Lung (tissue), 12 donors: Measurements from ENCODE around the gene LMF1. TPM values are rescaled to one million over a fixed set of nuclear protein-coding genes. Genes with fewer than 3 reads are reported as not detected.
"Not testable (repeated sequence)": the region's sequence is repeated elsewhere in the genome, so short reads cannot be mapped to it uniquely, and the experiment has no call there.

Source experiments
- ATAC-seq: fragments of 200-7000 bp; cut with Tn5 transposase; one replicate; pipeline ENCODE4 v1.9.1; 2020; ENCODE audit warnings: moderate number of reproducible peaks; ENCODE audit not compliant: insufficient read depth, low FRiP score
- DNase-seq, 3 donors: peaks; one replicate each; pipeline ENCODE4 v3.0.0-alpha.2; 2013 to 2017
- H3K27ac ChIP-seq, 2 donors: one replicate each; pipeline ENCODE4 v1.5.1; 2013; ENCODE audit warnings: mild to moderate bottlenecking in 2 of 2, moderate library complexity in 2 of 2, control low read depth in 1 of 2, inconsistent platforms in 1 of 2, low read depth in 1 of 2, low read length in 1 of 2
- H3K27me3 ChIP-seq, 3 donors: one replicate each; pipeline ENCODE4 v1.5.1; 2013; ENCODE audit warnings: low read length in 2 of 3; ENCODE audit not compliant: control insufficient read depth in 3 of 3, insufficient read depth in 3 of 3
- H3K36me3 ChIP-seq, 4 donors: one replicate each; pipeline ENCODE4 v1.5.1; 2013; ENCODE audit warnings: low read length in 4 of 4, mild to moderate bottlenecking in 1 of 4, moderate library complexity in 1 of 4; ENCODE audit not compliant: control insufficient read depth in 4 of 4, insufficient read depth in 4 of 4
- H3K4me1 ChIP-seq, 5 donors: one replicate each; pipeline ENCODE4 v1.5.1; 2013; ENCODE audit warnings: low read length in 5 of 5, mild to moderate bottlenecking in 2 of 5, moderate library complexity in 1 of 5; ENCODE audit not compliant: control insufficient read depth in 5 of 5, insufficient read depth in 5 of 5
- H3K4me3 ChIP-seq: one replicate; pipeline ENCODE4 v1.5.1; 2013; ENCODE audit warnings: mild to moderate bottlenecking, control low read depth, moderate library complexity
- H3K9ac ChIP-seq, 2 donors: one replicate each; pipeline ENCODE4 v1.5.1; 2013; ENCODE audit warnings: low read length in 2 of 2, control low read depth in 1 of 2; ENCODE audit not compliant: insufficient read depth in 1 of 2
- H3K9me3 ChIP-seq, 4 donors: one replicate each; pipeline ENCODE4 v1.5.1; 2013; ENCODE audit warnings: low read length in 3 of 4, mild to moderate bottlenecking in 1 of 4, moderate library complexity in 1 of 4; ENCODE audit not compliant: control insufficient read depth in 4 of 4, insufficient read depth in 3 of 4
- WGBS, 2 donors: extraction: QIAGEN DNeasy Blood & Tissue Kit; methylation state at CpG; one replicate each; pipeline ENCODE4 v1.1.7; 2013; 5-methylcytosine and 5-hydroxymethylcytosine counted together
- polyA plus RNA-seq, 2 donors: library from polyadenylated mRNA; stranded (reverse); fragments of 200-250 nt; gene quantifications; one replicate each; pipeline ENCODE4 v1.2.1, GENCODE V29; 2013
- total RNA-seq, 2 donors: library from RNA; depleted of rRNA in 1 of 2; stranded (reverse); fragments of >200 nt in 1 of 2; gene quantifications; one replicate each; pipeline ENCODE4 v1.2.1, GENCODE V29; 2014 to 2021
- TF ChIP-seq, protein P1 (sequence below): IDR thresholded peaks from 2 replicates; pipeline ENCODE4 v1.5.1; 2012; ENCODE audit warnings: mild to moderate bottlenecking; ENCODE audit errors: control extremely low read depth, extremely low read depth
- donor health status: control.
- donor health status: control.
- donor health status: Bipolar disorder and iron deficiency.
- donor health status: healthy.
- donor health status: DM: yes; HTN: yes; CAD: no.

Gene LMF1
- total and polyA plus RNA-seq, 4 donors: 9.1 to 23.7 (median 20.6) TPM

DNA sequence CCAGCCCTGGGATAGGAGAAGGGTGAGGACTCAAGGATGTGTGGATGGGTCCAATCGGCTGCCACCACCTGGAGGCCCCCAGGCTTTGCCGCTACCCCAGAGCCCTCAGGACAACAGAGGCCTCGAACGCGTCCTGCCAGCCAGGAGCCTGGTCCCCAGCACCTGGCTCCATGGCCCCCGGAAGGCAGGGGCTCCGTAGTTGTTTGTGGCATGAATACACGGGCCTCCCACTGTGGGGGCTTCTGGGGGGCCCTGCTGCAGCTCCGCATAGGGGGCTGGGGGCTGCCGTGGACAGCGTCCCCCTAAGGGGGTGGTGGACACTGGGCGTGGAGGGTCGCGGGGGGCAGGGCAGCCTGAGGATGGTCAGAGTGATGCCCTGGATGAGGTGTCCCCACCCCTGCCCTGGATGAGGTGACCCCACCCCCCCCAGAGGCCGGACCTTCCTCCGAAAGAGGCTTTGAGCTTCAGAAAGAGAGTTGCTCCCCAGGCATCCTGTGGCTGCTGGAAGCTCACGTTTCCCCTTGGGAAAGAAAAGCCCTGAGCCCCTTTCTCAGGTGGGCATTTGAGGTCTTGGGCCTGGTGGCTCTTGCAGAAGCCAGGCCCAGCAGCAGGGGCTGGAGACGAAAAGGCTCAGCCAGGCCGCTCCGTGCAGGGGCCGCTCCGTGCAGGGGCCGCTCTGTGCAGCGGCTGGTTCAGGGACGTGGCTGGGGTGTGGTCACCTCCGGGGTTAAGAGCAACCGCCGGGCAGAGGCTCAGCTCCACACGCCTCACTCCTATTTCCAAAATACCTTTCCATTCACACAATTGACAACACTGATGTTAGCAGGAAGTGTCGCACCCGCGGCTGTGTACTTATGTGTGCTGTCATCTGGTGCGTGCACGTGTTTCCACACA is 130.0 kb downstream of the LMF1 start:
- no peak for DNase-seq
- Histone ChIP-seq H3K4me1 (no peaks in the 10 kb centered on the region), H3K9ac (no peak overlapping the region), H3K36me3 (no peaks in the 10 kb centered on the region), H3K27me3 (no peaks in the 10 kb centered on the region), H3K27ac (no peak overlapping the region), H3K9me3 (peaks cover 0 to 9% (median 2%) of the 10 kb centered on the region in 4 donors), H3K4me3 (no peak overlapping the region)
- TF ChIP-seq, protein P1, sequence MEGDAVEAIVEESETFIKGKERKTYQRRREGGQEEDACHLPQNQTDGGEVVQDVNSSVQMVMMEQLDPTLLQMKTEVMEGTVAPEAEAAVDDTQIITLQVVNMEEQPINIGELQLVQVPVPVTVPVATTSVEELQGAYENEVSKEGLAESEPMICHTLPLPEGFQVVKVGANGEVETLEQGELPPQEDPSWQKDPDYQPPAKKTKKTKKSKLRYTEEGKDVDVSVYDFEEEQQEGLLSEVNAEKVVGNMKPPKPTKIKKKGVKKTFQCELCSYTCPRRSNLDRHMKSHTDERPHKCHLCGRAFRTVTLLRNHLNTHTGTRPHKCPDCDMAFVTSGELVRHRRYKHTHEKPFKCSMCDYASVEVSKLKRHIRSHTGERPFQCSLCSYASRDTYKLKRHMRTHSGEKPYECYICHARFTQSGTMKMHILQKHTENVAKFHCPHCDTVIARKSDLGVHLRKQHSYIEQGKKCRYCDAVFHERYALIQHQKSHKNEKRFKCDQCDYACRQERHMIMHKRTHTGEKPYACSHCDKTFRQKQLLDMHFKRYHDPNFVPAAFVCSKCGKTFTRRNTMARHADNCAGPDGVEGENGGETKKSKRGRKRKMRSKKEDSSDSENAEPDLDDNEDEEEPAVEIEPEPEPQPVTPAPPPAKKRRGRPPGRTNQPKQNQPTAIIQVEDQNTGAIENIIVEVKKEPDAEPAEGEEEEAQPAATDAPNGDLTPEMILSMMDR: no peak
- 80 to 85% methylated on average over 34 of the region's 34 CpGs for WGBS, 2 donors
- no peak for ATAC-seq

DNA sequence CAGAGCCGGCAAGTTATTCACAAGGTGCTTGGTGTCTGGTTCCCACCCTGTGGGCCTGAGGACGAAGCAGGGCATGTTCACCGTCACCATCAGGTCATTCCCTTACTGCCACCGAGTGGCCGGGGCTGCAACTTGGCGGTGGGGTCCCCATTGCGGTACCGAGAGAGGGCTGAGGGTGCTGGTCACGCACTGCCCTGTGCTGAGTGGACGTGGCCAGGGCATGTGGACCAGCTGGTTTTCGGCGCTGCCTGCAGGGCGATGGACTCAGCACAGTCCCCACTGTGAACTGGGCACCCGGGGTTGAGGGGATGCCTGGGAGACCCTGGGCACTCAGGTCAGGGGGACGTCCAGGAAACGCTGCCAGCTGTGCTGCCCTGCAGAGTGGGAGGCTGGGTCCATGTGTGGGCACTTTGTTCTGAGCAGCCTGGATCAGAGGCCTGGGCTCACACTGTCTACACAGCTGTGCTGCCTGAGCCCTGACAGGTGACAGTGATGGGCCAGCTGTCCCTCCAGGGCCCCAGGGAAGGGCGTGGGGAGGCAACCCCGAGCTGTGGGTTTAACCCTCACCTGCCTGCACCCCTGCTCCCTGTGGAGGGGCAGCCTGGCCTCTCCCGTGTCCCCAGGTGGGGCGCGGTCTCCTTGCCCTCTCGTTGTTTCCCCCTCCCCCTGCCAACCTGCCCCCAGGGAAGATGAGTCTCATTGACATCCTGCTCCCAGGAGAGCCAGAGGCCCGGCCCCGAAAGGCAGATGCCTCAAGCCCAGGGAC is 131.0 kb downstream of the LMF1 start:
- peaks cover 0 to 9% (median 5%) of the 10 kb centered on the region in 4 donors for H3K9me3 ChIP-seq
- 77 to 87% methylated on average over 22 to 24 of the region's 24 CpGs for WGBS, 2 donors
- ATAC-seq (no peak), DNase-seq (no peak)
- no peaks in the 10 kb centered on the region for H3K27me3 ChIP-seq
- H3K27ac ChIP-seq: no peak overlapping the region
- no peaks in the 10 kb centered on the region for H3K4me1 ChIP-seq
- no peaks in the 10 kb centered on the region for H3K36me3 ChIP-seq
- no peak overlapping the region for H3K9ac ChIP-seq
- TF ChIP-seq, protein P1: no peak
- no peak overlapping the region for H3K4me3 ChIP-seq

DNA sequence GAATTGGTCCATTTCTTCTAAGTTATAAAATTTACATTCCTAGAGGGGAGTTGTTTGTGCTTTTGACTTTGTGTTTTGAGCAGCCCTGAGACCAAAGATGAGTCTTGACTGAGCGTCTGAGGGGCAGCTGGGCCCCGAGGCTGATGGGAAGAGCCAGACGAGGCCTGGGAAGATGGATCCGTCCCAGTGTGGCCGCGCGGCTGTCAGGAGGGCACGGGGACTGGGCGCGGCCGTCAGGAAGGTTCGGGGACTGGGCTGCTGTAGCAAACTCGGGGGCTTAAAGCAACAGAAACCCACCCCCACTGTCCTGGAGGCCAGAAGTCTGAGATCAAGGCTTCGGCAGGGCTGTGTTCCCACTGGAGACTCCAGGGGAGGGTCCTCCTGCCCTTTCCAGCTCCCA is 132.0 kb downstream of the LMF1 start:
- Histone ChIP-seq H3K27me3 (no peaks in the 10 kb centered on the region), H3K27ac (no peak overlapping the region), H3K4me1 (no peaks in the 10 kb centered on the region), H3K9ac (no peak overlapping the region), H3K4me3 (no peak overlapping the region), H3K9me3 (peaks cover 0 to 13% (median 6%) of the 10 kb centered on the region in 4 donors), H3K36me3 (no peaks in the 10 kb centered on the region)
- TF ChIP-seq, protein P1: no peak
- ATAC-seq: no peak
- no peak for DNase-seq
- WGBS, 2 donors: 86 to 89% methylated on average over 14 of the region's 14 CpGs

DNA sequence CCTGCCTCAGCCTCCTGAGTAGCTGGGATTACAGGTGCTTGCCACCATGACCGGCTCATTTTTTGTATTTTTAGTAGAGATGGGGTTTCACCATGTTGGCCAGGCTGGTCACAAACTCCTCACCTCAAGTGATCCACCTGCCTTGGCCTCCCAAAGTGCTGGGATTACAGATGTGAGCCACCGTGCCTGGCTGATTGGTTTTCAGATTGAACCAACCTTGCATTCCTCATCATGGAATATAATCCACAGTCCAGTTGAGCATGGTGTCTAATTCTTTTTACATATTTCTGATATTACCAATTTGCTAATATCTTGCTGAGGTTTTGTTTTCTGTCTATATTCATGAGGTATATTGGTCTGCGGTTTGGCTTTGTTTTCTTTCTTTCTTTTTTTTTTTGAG is 134.0 kb downstream of the LMF1 start:
- not testable (repeated sequence) for H3K27me3 ChIP-seq, H3K4me3 ChIP-seq, H3K36me3 ChIP-seq, H3K4me1 ChIP-seq, DNase-seq, H3K27ac ChIP-seq, ATAC-seq, H3K9ac ChIP-seq
- 91 to 92% methylated on average over 3 of the region's 3 CpGs for WGBS, 2 donors
- H3K9me3 ChIP-seq: peaks cover 0 to 15% (median 6%) of the 10 kb centered on the region in 4 donors
